ENCODE measurements around the gene IRF4.

GRCh38 chr6:392441-393390 lies 1.2 kb downstream of the IRF4 start:
- TF ChIP-seq CTCF (IDR thresholded peaks at IDR 0.05 in 8 of 11, conservative IDR thresholded peaks at IDR 0.05 in 3 of 11): no peak
- no peak for TF ChIP-seq POLR2A (IDR thresholded peaks at IDR 0.05)
